ENCODE measurements around the gene CACNG3.
"Not testable (repeated sequence)": the region's sequence is repeated elsewhere in the genome, so short reads cannot be mapped to it uniquely, and the experiment has no call there.

The CACNG3 gene

DNA sequence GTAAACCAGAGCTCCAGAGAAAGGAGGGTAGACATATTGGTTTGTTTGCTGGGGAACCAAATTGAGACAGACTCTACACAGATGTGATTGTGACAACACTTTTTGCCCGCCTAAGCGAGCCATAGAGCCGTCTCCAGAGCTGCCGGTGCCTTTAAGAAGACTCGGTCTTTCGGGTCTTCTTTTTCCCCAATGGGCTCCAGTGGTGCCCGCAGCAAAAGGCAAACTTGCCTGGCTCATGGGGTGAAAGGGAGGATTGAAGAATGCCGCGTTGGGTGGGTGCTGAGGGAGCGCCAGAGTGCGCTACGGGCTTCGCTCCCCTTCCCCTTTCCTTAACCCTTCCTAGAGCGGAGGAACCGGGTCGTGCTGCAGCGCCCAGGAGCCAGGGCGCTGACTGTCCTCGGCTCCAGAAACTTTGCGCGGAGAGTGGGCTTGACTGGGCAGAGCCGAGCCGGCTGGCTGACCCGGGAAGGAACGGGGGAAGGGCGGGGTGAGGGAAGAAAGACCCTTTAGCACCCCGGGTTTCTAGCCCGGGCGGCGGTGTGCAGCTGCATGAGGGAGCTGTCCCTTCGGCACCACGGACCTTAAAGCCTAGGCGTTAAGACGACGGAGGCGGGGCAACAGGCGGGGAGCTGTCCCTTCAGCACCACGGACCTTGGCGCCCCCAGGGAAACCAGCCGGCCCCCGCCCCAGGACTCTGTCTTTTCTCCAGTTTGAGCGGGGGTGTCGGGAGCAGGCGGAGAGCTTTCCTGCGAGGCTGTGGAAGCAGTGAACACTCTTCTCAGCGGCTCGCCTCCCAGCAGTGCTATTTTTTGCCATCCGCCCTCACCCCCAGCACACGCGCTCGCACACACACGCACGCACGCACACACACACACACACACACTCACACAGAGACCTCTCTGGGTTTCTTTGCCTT is at the start of gene CACNG3:
CACNG3 (plus strand) TSS at position 880 of the 916 bp plus-strand sequence. CDS start 420 bp downstream, outside the sequence.
- no peak for DNase-seq (ENCODE audit: low read depth in 2 of 2)

DNA sequence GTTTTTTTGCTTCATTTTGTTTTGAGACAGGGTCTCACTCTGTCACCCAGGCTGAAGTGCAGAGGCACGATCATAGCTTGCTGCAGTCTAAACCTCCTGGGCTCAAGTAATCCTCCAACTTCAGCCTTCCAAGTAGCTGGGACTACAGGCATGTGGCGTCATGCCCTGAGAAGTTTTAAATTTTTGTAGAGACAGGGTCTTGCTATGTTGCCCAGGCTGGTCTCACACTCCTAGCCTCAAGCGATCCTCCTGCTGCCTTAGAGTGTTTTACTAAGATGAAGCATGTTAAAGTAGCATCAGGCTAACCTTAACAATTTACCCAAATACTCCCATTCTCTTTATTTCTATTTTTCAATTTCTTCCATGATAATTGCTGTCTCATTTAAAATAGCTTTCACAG is 49.2 kb upstream of the CACNG3 start:
- no peak for DNase-seq (ENCODE audit: low read depth in 2 of 2)

DNA sequence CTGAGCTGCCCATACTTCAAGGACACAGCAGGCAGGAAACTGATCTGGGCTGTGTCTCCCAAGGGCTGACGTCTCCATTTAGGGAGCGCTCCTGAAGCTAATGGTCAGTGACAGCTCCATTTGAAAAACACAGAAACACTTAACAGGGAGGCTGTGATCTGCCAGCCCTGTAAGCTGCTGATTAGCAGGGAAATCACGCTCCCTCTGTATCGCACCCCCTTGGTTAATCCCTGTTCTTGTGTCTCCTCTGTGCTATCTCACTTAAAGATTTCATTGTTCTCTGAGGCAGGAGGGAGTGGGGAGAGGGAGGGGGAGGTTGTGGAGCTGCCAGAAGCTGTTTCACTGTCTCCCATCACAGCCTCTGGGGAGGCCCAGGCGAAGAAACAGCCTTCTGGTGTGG is 47.4 kb upstream of the CACNG3 start:
- no peak for DNase-seq (ENCODE audit: low read depth in 2 of 2)

DNA sequence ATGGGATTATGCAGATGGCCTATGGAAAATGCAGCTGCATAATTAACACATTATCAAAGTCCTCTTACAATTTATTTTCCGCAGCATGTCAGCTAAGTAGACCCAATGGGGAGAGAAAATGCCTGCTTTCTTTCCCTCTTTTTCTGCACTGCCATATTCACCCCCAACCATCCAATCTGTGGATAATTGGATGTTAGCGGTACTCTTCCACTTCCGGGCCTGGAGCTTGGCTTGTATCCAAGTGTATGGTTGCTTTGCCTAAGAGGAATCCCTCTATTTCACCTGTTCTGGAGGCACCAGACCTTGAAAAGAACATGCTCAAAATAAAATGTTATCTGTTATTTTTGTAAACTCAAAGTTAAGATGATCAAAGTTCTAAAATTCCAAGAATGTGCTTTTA is 41.1 kb upstream of the CACNG3 start:
- DNase-seq (ENCODE audit: low read depth in 2 of 2) = no peak

DNA sequence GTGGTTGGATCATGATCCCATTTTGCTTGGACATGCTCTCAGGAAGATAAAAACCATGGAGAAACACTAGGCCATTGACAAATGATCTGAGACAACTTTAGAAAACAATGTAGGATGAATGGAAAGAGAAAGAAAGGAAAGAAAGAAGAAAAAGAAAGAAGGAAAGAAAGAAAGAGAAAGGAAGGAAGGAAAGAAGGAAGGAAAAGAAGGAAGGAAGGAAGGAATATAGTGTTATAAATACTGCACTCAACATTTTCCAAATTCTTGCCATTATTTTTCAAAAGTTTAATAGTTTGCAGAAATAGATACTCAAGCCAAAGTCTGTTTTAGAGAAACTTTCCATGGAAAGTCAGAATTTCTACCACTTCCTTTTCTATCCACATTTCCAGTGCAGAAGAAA is 39.2 kb upstream of the CACNG3 start:
- DNase-seq (ENCODE audit: low read depth in 2 of 2) = no peak

DNA sequence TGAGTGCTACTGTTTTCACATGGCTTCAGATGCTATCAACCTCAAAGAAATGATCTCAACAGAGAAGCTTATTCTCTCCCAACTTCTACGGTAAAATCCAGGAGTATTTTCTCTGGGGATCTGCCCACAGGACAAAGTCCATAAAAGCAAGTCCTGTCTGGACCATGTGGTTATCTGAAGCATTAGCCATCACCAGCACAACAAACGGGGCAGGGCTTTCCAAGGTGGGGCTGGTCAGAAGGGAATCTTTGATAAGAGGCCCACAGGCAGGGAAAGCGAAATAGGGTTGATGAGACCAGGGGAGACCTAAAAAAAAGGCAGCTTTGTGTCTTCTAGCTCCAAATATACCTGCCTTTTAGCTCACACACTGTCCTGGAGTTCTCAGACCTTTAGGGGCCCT is 38.7 kb upstream of the CACNG3 start:
- DNase-seq (ENCODE audit: low read depth in 2 of 2) = no peak

DNA sequence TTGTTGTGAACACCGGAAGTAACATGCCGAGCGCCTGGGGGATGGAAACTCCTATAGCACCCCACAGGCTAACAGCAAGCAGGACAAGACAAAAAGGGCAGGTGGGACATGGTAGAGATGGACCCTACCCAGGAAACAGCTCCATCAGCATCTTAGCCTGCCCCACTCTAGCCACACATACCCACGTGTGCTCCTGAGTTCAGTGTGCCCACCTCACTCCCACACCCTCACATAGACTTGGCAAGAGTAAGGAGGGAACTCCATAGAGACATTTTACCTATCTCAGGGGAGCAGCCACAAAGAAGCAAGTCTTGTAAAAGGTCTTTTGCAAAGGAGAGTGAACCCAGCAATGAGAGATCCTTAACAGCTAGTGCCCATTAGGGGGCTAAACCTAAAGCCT is 37.8 kb upstream of the CACNG3 start:
- no peak for DNase-seq (ENCODE audit: low read depth in 2 of 2)

DNA sequence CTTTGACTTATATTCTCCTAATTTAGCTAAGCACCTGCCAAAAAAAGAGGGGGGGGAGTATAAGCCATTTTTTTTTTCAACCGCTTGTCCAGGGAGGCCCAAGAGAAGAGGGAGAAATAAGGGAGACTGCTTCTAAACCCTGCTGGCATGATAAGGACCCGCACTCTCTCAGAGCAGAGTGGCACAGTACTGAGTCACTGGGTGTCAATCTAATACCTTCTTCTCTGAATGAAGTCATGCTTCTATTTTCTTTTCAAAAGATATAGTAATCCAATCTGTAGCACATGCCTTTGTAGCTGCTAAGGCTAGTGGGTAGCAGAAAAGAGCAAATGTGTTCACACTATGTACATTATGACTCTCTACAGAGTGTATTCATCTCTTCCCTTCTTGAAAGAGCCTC is 34.9 kb upstream of the CACNG3 start:
- DNase-seq (ENCODE audit: low read depth in 2 of 2) = no peak

DNA sequence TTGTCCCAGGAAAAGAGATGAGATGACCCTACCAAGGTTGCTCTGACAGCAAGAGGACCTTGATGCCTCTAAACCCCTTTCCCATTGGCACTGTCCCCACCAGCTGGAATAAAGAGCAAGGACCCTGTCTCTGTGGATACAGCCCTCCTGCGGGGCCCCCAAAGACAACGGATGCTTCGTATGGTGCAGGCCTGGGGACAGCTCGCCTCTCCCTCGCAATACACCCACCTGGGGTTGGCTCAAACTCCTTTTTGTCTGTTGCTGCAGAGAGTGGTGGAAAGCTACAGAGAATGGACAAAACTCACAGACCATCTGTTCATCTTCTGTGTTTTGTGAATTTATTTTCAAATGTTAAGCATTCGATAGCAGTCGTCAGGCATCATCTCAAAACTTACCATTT is 27.6 kb upstream of the CACNG3 start:
- no peak for DNase-seq (ENCODE audit: low read depth in 2 of 2)

DNA sequence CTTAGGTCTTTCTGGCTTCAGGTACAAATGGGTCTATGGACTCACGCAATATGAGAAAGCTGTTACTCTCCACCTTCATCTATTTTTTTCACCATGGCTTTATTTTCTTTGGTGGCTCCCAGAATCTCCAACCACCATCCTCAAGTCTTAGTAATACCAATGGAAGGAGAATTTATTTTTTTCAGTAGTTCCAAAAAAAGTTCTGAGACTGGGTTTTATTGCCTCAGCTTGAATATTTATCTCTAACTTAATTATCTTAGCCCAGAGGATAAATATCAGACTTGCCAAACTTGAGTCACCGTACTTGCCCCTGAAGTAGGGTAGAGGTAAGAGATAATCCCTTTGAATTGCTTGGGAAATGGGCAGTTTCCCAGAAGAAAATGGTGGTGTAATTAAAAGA is 23.2 kb upstream of the CACNG3 start:
- no peak for DNase-seq (ENCODE audit: low read depth in 2 of 2)

DNA sequence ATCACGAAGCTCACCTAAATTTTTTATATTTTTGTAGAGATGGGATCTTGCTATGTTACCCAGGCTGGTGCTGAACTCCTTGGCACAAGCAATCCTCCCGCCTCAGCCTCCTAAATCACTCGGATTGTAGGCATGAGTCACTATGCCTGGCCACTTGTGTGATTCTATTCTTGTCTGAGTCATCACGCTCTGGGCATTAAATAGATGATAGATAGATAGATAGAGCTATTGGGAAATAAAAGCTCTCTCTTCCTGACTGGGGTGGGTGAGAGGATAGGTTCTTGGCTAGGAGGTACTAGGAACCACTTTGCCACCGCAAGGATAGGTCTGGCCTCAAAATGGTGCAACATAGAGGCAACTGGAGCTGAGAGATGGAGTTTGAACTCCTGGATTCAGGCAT is 21.4 kb upstream of the CACNG3 start:
- DNase-seq (ENCODE audit: low read depth in 2 of 2) = no peak

DNA sequence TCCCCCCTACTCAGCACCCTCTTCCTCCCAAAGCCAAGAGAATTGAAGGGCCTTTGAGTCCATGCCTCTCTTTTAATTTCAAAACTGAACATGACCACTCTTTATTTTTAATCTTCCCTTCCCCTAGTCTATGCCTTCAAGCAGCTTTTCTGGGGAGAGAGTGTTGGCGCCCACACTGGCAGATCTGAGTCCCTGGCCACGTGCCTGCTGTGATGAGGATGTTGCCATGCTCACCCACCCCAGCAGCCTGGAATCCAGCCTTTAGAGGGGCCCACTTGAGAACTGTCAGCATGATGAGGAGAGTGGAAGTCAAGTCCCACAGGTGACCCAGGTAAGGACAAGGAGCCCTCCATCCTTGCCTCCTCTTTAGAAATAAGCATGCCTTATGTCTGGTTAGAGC is 20.3 kb upstream of the CACNG3 start:
- DNase-seq (ENCODE audit: low read depth in 2 of 2) = no peak

DNA sequence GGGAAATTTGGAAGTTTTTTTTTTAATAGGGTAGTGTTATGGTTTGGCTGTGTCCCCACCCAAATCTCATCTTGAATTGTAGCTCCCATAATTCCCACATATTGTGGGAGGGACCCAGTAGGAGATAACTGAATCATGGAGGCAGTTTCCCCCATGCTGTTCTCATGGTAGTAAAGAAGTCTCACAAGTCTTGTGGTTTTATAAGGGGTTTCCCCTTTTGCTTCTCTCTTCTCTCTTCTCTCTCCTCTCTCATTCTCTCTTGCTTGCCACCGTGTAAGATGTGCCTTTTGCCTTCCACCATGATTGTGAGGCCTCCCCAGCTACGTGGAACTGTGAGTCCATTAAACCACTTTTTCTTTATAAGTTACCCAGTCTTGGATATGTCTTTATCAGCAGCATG is 17.3 kb upstream of the CACNG3 start:
- not testable (repeated sequence) for DNase-seq (ENCODE audit: low read depth in 2 of 2)

DNA sequence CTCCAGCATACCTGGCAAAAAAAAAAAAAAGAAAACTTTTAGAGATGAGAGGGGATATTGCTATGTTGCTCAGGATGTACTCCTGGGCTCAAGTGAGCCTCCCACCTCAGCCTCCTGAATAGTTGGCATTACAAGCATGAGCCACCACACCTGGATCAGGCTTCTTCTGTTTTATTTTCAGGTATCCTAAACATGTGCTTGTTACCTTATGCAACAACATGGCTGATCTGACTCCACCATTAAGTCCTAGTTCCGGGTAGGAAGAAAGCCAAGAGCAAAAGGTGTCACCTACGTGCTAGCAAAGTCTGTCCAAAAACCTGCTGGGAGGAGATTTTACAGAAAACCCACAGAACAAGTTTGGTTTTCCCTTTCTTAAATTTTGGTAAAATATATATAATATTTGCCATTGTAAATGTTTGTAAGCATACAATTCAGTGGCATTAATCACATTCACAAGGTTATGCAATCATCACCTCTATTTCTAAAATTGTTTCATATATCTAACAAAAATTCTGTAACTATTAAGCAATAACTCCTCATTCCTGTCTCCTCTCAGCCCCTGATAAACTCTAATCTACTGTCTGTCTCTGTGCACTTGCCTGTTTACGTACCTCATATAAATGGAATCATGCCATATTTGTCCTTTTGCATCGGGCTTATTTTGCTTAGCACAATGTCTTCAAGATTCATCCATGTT is 9.1 kb upstream of the CACNG3 start:
- no peak for DNase-seq (ENCODE audit: low read depth in 2 of 2)

DNA sequence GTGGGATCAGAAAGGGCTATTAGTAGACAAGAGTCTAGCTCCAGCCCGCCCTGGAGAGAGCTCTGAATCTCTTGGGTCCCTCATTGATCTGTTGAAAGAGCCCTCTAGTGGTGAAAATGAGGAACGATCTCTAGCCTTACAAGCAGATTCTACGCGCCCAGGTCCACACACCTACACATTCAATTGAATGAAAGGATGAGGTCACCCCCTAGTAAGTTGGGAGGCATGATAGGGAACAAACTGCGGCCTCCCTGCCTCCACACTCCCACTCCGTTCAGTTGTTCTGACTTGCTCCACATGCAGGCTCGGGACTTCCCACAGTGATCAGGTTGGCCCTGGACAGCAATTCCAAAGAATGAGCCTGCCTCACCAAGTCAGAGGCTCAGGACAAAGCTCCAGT is 2.9 kb upstream of the CACNG3 start:
- no peak for DNase-seq (ENCODE audit: low read depth in 2 of 2)

DNA sequence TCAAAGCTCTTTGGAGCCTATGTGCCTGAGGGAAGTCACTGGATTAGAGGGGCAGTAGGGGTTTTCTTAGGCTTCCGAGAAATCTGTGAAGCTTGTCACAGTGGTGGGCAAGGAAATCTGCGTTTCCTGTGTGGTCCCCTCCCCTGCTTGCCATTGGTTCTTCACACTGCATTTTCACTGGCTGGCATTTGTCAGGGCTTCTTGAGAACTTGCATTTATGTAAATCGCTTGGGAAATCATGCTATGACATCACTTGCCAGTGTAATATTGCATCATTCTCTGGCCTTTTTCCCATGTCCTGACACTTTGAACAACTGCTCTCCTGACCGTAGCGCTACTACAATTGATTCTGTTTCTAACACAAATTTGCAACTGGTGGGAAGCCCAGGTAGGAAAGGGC is 1.8 kb downstream of the CACNG3 start:
- no peak for DNase-seq (ENCODE audit: low read depth in 2 of 2)

DNA sequence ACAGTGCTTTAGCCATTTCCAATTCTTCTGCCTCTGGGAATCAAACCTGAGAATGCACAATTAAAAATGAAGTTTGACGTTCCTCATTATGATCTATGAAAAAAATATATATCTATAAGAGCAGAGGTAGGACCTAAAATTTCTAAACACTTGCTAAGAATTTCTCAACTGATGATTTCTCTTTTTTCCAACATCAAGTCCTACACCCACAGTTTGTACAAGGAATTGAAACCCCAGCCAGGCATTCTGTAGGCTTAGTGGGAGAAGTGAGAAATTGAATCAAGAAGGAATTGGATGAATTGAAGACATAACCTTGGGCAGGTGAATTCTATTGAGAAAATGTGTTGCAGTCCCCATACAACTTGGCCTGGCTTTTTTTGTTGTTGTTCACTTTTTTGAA is 2.7 kb downstream of the CACNG3 start:
- no peak for DNase-seq (ENCODE audit: low read depth in 2 of 2)

DNA sequence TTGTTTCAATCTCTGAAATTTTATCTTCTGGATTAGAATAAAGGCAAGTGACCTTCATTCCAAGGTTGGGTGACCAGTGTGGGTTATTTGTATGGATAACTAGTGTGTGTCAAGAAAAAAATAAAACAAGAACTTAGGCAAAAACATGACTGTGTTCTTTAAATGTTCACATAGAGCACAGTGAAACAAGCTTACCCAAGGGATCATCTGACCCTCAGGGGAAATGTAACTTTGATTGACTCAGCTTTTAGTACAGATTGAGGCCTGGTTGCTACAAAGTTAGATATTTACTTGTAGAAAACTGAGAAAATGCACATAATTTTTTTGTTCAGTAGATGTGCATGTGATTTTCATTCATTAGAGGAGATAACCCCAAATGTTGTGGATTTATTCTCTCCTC is 6.7 kb downstream of the CACNG3 start:
- DNase-seq (ENCODE audit: low read depth in 2 of 2) = no peak

DNA sequence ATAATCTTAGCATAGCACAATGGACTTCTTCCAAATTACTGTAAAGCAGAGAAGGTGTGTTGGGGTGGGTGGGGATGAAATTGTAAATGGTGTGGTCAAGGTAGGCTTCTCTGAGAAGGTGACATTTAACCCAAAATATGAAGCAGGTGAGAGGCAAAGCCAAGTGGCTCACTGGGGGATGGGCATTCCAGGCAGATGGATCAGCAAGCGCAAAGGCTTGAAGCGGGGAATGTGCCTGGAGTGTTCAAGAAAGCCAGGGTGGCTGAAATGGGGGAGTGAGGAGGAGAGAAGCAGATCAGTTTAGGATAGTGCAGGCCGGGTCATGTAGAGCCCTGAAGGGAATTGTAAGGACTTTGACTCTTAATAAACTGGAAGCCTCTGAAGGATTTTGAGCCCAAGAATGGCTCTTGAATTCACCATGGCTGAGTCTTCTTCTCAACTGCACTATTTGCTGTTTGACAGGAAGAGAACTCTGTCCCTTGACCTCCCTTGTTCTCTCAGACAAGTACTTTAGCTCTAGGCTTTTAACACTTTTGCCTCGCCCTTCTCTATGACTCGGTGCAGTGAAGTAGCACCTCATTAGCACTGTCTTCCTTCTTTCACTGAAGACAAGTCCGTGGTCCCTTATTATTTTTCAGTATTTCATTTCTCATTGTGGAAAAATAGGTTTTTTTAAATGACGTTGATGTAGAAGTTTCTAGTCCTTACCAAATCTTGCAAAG is 14.7 kb downstream of the CACNG3 start:
- no peak for DNase-seq (ENCODE audit: low read depth in 2 of 2)

DNA sequence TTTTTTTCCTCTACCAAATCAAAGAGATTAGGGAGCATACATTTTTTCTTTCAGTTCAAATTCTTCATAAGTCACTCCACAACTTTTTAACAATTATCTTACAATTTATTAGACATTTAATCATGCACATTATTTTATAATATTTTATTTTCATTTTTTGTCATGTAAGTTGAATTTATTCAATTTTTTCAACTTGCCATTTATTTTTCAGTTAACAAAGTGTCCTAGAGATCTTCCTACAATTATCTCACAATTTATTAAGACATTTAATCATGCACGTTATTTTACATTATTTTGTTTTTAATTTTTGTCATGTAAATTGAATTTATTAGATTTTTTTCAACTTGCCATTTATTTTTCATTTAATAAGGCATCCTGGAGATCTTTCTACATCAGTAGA is 16.2 kb downstream of the CACNG3 start:
- DNase-seq (ENCODE audit: low read depth in 2 of 2) = no peak

DNA sequence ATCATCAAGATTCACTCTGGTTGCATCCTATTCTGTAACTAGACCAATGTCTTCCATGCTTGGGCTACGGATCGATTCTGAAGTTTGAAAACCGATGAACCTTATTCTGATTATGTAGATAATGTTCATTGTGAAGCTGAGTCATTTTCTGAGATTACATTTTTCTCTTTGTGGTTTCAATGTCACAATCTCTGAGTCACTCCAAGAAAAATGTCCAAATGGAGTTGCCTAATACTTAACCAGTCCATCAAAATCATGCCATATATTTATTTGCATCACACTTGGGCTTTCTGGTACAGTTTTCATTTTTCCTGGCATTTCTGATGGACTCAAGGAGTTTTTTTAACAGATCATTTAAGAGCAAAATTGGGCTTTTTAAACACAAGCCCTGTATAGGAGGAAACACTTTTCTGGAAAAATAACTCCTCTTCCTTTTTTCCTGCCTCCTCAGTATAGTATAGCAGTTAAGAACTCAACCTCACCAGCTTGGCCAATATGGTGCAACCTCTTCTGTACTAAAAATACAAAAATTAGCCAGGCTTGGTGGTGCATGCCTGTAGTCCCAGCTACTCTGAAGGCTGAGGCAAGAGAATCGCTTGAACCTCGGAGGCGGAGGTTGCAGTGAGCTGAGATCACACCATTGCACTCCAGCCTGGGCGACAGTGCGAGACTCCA is 17.5 kb downstream of the CACNG3 start:
- DNase-seq (ENCODE audit: low read depth in 2 of 2) = no peak

DNA sequence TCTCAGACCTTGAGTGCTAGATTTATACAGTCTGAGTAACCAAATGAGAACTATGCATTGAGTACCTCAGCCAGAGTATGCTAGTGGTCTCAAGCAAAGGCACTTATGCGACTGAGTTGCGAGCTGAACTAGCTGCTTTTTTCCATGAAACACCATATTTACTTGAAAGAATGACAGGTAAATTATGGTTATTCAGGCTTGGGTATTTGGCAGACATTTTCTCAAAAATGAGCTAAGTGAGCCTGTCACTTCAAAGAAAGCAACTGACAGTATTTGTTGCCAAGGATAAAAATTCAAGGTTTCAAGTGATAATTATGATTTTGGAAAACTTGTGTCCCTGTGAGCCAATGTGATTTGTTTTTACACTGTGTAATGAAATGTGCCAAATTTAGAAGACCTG is 19.3 kb downstream of the CACNG3 start:
- no peak for DNase-seq (ENCODE audit: low read depth in 2 of 2)

Measured in fibroblast of skin of left biceps (primary cell).